Measurements from ENCODE around the gene TRPM2. TPM values are rescaled to one million over a fixed set of nuclear protein-coding genes. Genes with fewer than 3 reads are reported as not detected.
A peak's percentile ranks its signal among the peaks of the same experiment; 100 is the strongest.

The TRPM2 gene
- total and polyA plus RNA-seq, 2 of the 13 experiments (the other 11 are each of a cell fraction or from before 2014, with no cell fraction given) = 0.07 to 0.20 TPM

DNA sequence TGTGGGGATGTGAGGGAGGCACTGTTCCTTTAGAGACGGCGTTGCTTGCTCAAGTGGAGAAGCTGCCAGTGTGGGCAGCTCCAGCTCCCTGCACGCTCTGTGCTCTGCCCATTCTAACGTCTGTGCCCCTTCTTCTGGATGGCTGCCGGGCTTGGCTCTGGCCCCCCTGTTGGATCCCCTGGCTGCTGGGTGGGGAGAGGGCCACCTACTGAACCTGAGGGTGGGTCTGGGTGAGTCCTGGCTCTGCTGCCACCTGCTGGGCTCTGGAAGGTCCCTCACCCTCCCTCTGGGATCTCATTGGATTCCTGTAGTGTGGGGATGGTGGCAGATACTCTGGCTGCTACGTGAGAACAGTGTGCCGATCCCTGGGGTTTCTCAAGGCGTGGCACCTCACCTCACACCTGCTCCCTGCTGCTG, 48.5 kb upstream of the TRPM2 start (continued):
- TF ChIP-seq, protein P1, sequence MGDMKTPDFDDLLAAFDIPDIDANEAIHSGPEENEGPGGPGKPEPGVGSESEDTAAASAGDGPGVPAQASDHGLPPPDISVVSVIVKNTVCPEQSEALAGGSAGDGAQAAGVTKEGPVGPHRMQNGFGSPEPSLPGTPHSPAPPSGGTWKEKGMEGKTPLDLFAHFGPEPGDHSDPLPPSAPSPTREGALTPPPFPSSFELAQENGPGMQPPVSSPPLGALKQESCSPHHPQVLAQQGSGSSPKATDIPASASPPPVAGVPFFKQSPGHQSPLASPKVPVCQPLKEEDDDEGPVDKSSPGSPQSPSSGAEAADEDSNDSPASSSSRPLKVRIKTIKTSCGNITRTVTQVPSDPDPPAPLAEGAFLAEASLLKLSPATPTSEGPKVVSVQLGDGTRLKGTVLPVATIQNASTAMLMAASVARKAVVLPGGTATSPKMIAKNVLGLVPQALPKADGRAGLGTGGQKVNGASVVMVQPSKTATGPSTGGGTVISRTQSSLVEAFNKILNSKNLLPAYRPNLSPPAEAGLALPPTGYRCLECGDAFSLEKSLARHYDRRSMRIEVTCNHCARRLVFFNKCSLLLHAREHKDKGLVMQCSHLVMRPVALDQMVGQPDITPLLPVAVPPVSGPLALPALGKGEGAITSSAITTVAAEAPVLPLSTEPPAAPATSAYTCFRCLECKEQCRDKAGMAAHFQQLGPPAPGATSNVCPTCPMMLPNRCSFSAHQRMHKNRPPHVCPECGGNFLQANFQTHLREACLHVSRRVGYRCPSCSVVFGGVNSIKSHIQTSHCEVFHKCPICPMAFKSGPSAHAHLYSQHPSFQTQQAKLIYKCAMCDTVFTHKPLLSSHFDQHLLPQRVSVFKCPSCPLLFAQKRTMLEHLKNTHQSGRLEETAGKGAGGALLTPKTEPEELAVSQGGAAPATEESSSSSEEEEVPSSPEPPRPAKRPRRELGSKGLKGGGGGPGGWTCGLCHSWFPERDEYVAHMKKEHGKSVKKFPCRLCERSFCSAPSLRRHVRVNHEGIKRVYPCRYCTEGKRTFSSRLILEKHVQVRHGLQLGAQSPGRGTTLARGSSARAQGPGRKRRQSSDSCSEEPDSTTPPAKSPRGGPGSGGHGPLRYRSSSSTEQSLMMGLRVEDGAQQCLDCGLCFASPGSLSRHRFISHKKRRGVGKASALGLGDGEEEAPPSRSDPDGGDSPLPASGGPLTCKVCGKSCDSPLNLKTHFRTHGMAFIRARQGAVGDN (CRISPR knock-in tag; IDR thresholded peaks at IDR 0.05) = no peak; the same call in 1 of the 2 replicates
- TF ChIP-seq NFE2L1 (CRISPR knock-in tag; IDR thresholded peaks at IDR 0.05; ENCODE audit: borderline replicate concordance) = no peak
- TF ChIP-seq, protein P2, sequence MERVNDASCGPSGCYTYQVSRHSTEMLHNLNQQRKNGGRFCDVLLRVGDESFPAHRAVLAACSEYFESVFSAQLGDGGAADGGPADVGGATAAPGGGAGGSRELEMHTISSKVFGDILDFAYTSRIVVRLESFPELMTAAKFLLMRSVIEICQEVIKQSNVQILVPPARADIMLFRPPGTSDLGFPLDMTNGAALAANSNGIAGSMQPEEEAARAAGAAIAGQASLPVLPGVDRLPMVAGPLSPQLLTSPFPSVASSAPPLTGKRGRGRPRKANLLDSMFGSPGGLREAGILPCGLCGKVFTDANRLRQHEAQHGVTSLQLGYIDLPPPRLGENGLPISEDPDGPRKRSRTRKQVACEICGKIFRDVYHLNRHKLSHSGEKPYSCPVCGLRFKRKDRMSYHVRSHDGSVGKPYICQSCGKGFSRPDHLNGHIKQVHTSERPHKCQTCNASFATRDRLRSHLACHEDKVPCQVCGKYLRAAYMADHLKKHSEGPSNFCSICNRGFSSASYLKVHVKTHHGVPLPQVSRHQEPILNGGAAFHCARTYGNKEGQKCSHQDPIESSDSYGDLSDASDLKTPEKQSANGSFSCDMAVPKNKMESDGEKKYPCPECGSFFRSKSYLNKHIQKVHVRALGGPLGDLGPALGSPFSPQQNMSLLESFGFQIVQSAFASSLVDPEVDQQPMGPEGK (CRISPR knock-in tag; IDR thresholded peaks at IDR 0.05) = peak; percentile 49; the same call in 1 of the 2 replicates
- no peak for TF ChIP-seq LCORL (IDR thresholded peaks at IDR 0.05)
- no peak for TF ChIP-seq LCORL (CRISPR knock-in tag; IDR thresholded peaks at IDR 0.05)
- TF ChIP-seq SIN3B (IDR thresholded peaks at IDR 0.05; ENCODE audit: low read length) = no peak
- TF ChIP-seq, protein P3, sequence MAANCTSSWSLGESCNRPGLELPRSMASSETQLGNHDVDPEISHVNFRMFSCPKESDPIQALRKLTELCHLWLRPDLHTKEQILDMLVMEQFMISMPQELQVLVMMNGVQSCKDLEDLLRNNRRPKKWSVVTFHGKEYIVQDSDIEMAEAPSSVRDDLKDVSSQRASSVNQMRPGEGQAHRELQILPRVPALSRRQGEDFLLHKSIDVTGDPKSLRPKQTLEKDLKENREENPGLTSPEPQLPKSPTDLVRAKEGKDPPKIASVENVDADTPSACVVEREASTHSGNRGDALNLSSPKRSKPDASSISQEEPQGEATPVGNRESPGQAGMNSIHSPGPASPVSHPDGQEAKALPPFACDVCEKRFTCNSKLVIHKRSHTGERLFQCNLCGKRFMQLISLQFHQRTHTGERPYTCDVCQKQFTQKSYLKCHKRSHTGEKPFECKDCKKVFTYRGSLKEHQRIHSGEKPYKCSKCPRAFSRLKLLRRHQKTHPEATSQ (CRISPR knock-in tag; IDR thresholded peaks at IDR 0.05; ENCODE audit: borderline replicate concordance) = no peak
- TF ChIP-seq, protein P4, sequence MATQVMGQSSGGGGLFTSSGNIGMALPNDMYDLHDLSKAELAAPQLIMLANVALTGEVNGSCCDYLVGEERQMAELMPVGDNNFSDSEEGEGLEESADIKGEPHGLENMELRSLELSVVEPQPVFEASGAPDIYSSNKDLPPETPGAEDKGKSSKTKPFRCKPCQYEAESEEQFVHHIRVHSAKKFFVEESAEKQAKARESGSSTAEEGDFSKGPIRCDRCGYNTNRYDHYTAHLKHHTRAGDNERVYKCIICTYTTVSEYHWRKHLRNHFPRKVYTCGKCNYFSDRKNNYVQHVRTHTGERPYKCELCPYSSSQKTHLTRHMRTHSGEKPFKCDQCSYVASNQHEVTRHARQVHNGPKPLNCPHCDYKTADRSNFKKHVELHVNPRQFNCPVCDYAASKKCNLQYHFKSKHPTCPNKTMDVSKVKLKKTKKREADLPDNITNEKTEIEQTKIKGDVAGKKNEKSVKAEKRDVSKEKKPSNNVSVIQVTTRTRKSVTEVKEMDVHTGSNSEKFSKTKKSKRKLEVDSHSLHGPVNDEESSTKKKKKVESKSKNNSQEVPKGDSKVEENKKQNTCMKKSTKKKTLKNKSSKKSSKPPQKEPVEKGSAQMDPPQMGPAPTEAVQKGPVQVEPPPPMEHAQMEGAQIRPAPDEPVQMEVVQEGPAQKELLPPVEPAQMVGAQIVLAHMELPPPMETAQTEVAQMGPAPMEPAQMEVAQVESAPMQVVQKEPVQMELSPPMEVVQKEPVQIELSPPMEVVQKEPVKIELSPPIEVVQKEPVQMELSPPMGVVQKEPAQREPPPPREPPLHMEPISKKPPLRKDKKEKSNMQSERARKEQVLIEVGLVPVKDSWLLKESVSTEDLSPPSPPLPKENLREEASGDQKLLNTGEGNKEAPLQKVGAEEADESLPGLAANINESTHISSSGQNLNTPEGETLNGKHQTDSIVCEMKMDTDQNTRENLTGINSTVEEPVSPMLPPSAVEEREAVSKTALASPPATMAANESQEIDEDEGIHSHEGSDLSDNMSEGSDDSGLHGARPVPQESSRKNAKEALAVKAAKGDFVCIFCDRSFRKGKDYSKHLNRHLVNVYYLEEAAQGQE (IDR thresholded peaks at IDR 0.05; ENCODE audit: borderline replicate concordance in 1 of 2, low read depth in 1 of 2, low read length in 2 of 2) = no peak
- no peak for TF ChIP-seq ZNF678 (CRISPR knock-in tag; IDR thresholded peaks at IDR 0.05)
- no peak for TF ChIP-seq JUNB (CRISPR knock-in tag; IDR thresholded peaks at IDR 0.05; ENCODE audit: borderline replicate concordance)
- TF ChIP-seq, protein P5, sequence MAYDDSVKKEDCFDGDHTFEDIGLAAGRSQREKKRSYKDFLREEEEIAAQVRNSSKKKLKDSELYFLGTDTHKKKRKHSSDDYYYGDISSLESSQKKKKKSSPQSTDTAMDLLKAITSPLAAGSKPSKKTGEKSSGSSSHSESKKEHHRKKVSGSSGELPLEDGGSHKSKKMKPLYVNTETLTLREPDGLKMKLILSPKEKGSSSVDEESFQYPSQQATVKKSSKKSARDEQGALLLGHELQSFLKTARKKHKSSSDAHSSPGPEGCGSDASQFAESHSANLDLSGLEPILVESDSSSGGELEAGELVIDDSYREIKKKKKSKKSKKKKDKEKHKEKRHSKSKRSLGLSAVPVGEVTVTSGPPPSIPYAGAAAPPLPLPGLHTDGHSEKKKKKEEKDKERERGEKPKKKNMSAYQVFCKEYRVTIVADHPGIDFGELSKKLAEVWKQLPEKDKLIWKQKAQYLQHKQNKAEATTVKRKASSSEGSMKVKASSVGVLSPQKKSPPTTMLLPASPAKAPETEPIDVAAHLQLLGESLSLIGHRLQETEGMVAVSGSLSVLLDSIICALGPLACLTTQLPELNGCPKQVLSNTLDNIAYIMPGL (CRISPR knock-in tag; IDR thresholded peaks at IDR 0.05; ENCODE audit: borderline replicate concordance in 1 of 2, low read depth in 1 of 2) = 0 out of 4 replicates have a peak, but pooled peaks of 1 of the 2 experiments have one; percentile 6
- TF ChIP-seq, protein P6, sequence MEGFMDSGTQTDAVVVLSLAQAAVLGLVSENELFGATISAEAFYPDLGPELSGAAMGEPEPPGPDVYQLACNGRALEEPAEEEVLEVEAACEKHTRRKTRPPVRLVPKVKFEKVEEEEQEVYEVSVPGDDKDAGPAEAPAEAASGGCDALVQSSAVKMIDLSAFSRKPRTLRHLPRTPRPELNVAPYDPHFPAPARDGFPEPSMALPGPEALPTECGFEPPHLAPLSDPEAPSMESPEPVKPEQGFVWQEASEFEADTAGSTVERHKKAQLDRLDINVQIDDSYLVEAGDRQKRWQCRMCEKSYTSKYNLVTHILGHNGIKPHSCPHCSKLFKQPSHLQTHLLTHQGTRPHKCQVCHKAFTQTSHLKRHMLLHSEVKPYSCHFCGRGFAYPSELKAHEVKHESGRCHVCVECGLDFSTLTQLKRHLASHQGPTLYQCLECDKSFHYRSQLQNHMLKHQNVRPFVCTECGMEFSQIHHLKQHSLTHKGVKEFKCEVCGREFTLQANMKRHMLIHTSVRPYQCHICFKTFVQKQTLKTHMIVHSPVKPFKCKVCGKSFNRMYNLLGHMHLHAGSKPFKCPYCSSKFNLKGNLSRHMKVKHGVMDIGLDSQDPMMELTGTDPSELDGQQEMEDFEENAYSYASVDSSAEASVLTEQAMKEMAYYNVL (CRISPR knock-in tag; IDR thresholded peaks at IDR 0.05; ENCODE audit: borderline replicate concordance) = no peak
- no peak for TF ChIP-seq NFYB (CRISPR knock-in tag; IDR thresholded peaks at IDR 0.05)

Data from HepG2 (cell line).